Measurements from ENCODE around the gene KAZN. TPM values are rescaled to one million over a fixed set of nuclear protein-coding genes. Genes with fewer than 3 reads are reported as not detected.
"Not testable (repeated sequence)": the region's sequence is repeated elsewhere in the genome, so short reads cannot be mapped to it uniquely, and the experiment has no call there.

Gene KAZN
- polyA plus RNA-seq, 5 donors: 26.2 to 34.7 (median 29.0) TPM

GRCh38 chr1:15128520-15129313, 530.2 kb downstream of the KAZN start:
- DNase-seq: peak; percentile 46 to 75

GRCh38 chr1:15129944-15130343, 531.5 kb downstream of the KAZN start:
- no peak for DNase-seq

- no peak for DNase-seq
These were observed 532.1 kb downstream of the KAZN start for GRCh38 chr1:15130607-15131006.

- DNase-seq: no peak
These were observed 534.5 kb downstream of the KAZN start for GRCh38 chr1:15132965-15133364.

GRCh38 chr1:15134285-15134684, 535.8 kb downstream of the KAZN start:
- no peak for DNase-seq

GRCh38 chr1:15135604-15136003, 537.1 kb downstream of the KAZN start:
- not testable (repeated sequence) for DNase-seq

GRCh38 chr1:15137809-15138208, 539.3 kb downstream of the KAZN start:
- no peak for DNase-seq

- no peak for DNase-seq
These were observed 541.3 kb downstream of the KAZN start for GRCh38 chr1:15139654-15140350.

GRCh38 chr1:15141935-15142539, 543.6 kb downstream of the KAZN start:
- DNase-seq: no peak

GRCh38 chr1:15145327-15145726, 546.8 kb downstream of the KAZN start:
- DNase-seq: no peak

- DNase-seq: no peak
These were observed 547.7 kb downstream of the KAZN start for GRCh38 chr1:15146142-15146680.

- DNase-seq: no peak
These were observed 548.5 kb downstream of the KAZN start for GRCh38 chr1:15146971-15147376.

- DNase-seq: no peak
These were observed 549.5 kb downstream of the KAZN start for GRCh38 chr1:15148004-15148403.

GRCh38 chr1:15148475-15148874, 550.0 kb downstream of the KAZN start:
- DNase-seq: no peak

GRCh38 chr1:15148941-15149340, 550.5 kb downstream of the KAZN start:
- DNase-seq: no peak

- no peak for DNase-seq
These were observed 551.9 kb downstream of the KAZN start for GRCh38 chr1:15150376-15150775.

- no peak for DNase-seq
These were observed 552.9 kb downstream of the KAZN start for GRCh38 chr1:15151377-15151806.

- DNase-seq: no peak
These were observed 553.4 kb downstream of the KAZN start for GRCh38 chr1:15151871-15152270.

- DNase-seq: peak; percentile 87 to 93
These were observed 554.1 kb downstream of the KAZN start for GRCh38 chr1:15152318-15153183.

GRCh38 chr1:15153184-15153841, 554.8 kb downstream of the KAZN start, which contains the start of gene TMEM51:
TMEM51 (plus strand) TSS chr1:15153747; CDS start chr1:15215088, 61,341 bp downstream.
- DNase-seq: peak; percentile 87 to 88

All from right lung (tissue), 5 donors.